PC-9 (cell line): Measurements from ENCODE around the gene FGL2. TPM values are rescaled to one million over a fixed set of nuclear protein-coding genes. Genes with fewer than 3 reads are reported as not detected.

ENCODE experiments used
- BruUV-seq: library from RNA; stranded (reverse); fragments of 400-500 nt; replicated peaks from 2 replicates; lab custom pipeline; 2021; lab: Mats Ljungman, UMichigan
- CTCF ChIA-PET: fragments of 300-600 bp; sonication (Branson Sonifier 250); formaldehyde crosslinking; loops from one replicate; lab custom pipeline; 2022; ENCODE audit warnings: antibody characterized with exemption; lab: Charles Lee
- POLR2A ChIA-PET: fragments of 300-600 bp; sonication (Branson Sonifier 250); formaldehyde crosslinking; loops from one replicate; lab custom pipeline; 2022; ENCODE audit warnings: antibody characterized with exemption; ENCODE audit not compliant: unreplicated experiment; lab: Charles Lee
- DNase-seq, 2 experiments: peaks; one replicate each; pipeline versions ENCODE4 v3.0.0 to v3.0.0-alpha.2; 2015 to 2022; ENCODE audit warnings: mixed read lengths in 1 of 2
- H2AFZ ChIP-seq: fragments of 200-600 bp; sonication (generic); 2 replicates; pipeline ENCODE4 v1.8.1; 2017; ENCODE audit warnings: antibody characterized with exemption
- H3F3A ChIP-seq: fragments of 200-600 bp; sonication (generic); 2 replicates; pipeline ENCODE4 v1.8.1; 2017; ENCODE audit warnings: antibody characterized with exemption, mild to moderate bottlenecking, low read depth; ENCODE audit not compliant: insufficient read depth
- H3K27ac ChIP-seq: fragments of 200-600 bp; sonication (generic); 2 replicates; pipeline ENCODE4 v1.6.1; 2016; ENCODE audit warnings: mixed run types
- H3K27me3 ChIP-seq: fragments of 200-600 bp; sonication (generic); 2 replicates; pipeline ENCODE4 v1.6.1; 2016; ENCODE audit warnings: low read depth, mixed run types; ENCODE audit not compliant: insufficient read depth
- H3K36me3 ChIP-seq: fragments of 200-600 bp; sonication (generic); 2 replicates; pipeline ENCODE4 v1.6.1; 2016; ENCODE audit warnings: low read depth, mixed run types
- H3K4me1 ChIP-seq: fragments of 200-600 bp; sonication (generic); replicated peaks from 2 replicates; pipeline ENCODE4 v1.6.1; 2016; ENCODE audit warnings: mixed run types; ENCODE audit not compliant: insufficient read depth
- H3K4me2 ChIP-seq: fragments of 200-600 bp; sonication (generic); 2 replicates; pipeline ENCODE4 v1.6.1; 2017; ENCODE audit warnings: mixed run types
- H3K4me3 ChIP-seq: fragments of 200-600 bp; sonication (generic); 2 replicates; pipeline ENCODE4 v1.6.1; 2016; ENCODE audit warnings: mixed run types
- H3K79me2 ChIP-seq: fragments of 200-600 bp; sonication (generic); 2 replicates; pipeline ENCODE4 v1.6.1; 2017; ENCODE audit warnings: low read depth, mixed run types
- H3K9me2 ChIP-seq: fragments of 200-600 bp; sonication (generic); 2 replicates; pipeline ENCODE4 v1.8.1; 2017; ENCODE audit warnings: mild to moderate bottlenecking; ENCODE audit not compliant: insufficient read depth
- H3K9me3 ChIP-seq: fragments of 200-600 bp; sonication (generic); 2 replicates; pipeline ENCODE4 v1.8.1; 2016; ENCODE audit warnings: low read depth; ENCODE audit not compliant: insufficient read depth
- H4K20me1 ChIP-seq: fragments of 200-600 bp; sonication (generic); 2 replicates; pipeline ENCODE4 v1.8.1; 2017; ENCODE audit not compliant: insufficient read depth
- EZH2 ChIP-seq: fragments of 200-600 bp; sonication (generic); IDR thresholded peaks from 2 replicates; pipeline ENCODE4 v1.8.0; 2017; ENCODE audit warnings: antibody characterized with exemption, low read depth
- intact Hi-C: fragments of 100-400 bp; cut with micrococcal nuclease; formaldehyde crosslinking; loops from one replicate; pipeline ENCODE4 v1.10.0; 2022; ENCODE audit not compliant: unreplicated experiment
- total RNA-seq: library from RNA; stranded (reverse); gene quantifications from 2 replicates; pipeline ENCODE4 v1.2.3, GENCODE V29; 2021
- TF ChIP-seq, protein P1 (sequence below): fragments of 200-600 bp; sonication (generic); conservative IDR thresholded peaks from 2 replicates; pipeline ENCODE4 v1.6.1; 2017; ENCODE audit warnings: mixed run types, antibody characterized with exemption, mild to moderate bottlenecking, moderate library complexity

Gene FGL2
- total RNA-seq, 1 experiment from 2014 or later: not detected

GRCh38 chr7:77247206-77247850, 47.7 kb upstream of the FGL2 start:
- no peaks in the 10 kb centered on the region for H3K79me2 ChIP-seq
- no peak overlapping the region for H3K27ac ChIP-seq
- no peak overlapping the region for H3K4me2 ChIP-seq
- ChIA-PET CTCF (interaction anchor here (0.6 to 1.4 kb wide), 5 partner anchors 12 to 1096 kb away, joined by 3 to 25 read pairs (median 5); no protein-coding TSS in a partner anchor), POLR2A (no interaction called here)
- no peaks in the 10 kb centered on the region for H4K20me1 ChIP-seq
- no peak overlapping the region for H2AFZ ChIP-seq
- H3K4me3 ChIP-seq: no peak overlapping the region
- no peaks in the 10 kb centered on the region for H3K9me3 ChIP-seq
- no peaks in the 10 kb centered on the region for H3F3A ChIP-seq
- H3K9me2 ChIP-seq: no peaks in the 10 kb centered on the region
- intact Hi-C loops: loop anchor here (2.0 to 10.0 kb wide), 2 partner anchors 85 to 123 kb away; partner anchors contain the start of gene CCDC146
- TF ChIP-seq, protein P1, sequence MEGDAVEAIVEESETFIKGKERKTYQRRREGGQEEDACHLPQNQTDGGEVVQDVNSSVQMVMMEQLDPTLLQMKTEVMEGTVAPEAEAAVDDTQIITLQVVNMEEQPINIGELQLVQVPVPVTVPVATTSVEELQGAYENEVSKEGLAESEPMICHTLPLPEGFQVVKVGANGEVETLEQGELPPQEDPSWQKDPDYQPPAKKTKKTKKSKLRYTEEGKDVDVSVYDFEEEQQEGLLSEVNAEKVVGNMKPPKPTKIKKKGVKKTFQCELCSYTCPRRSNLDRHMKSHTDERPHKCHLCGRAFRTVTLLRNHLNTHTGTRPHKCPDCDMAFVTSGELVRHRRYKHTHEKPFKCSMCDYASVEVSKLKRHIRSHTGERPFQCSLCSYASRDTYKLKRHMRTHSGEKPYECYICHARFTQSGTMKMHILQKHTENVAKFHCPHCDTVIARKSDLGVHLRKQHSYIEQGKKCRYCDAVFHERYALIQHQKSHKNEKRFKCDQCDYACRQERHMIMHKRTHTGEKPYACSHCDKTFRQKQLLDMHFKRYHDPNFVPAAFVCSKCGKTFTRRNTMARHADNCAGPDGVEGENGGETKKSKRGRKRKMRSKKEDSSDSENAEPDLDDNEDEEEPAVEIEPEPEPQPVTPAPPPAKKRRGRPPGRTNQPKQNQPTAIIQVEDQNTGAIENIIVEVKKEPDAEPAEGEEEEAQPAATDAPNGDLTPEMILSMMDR: peak; percentile 94
- no peak for TF ChIP-seq EZH2
- no peaks in the 10 kb centered on the region for H3K4me1 ChIP-seq
- peak; percentile 61 to 70 for DNase-seq
- BruUV-seq: no TSS peak
- H3K27me3 ChIP-seq: no peaks in the 10 kb centered on the region
- H3K36me3 ChIP-seq: no peaks in the 10 kb centered on the region; the same call in 1 of the 2 replicates

GRCh38 chr7:77246026-77246640, 46.5 kb upstream of the FGL2 start:
- H3K9me3 ChIP-seq: no peaks in the 10 kb centered on the region
- no peaks in the 10 kb centered on the region for H4K20me1 ChIP-seq
- no peaks in the 10 kb centered on the region for H3K4me1 ChIP-seq
- no peaks in the 10 kb centered on the region for H3K79me2 ChIP-seq
- no peaks in the 10 kb centered on the region; the same call in 1 of the 2 replicates for H3K36me3 ChIP-seq
- H3K27me3 ChIP-seq: no peaks in the 10 kb centered on the region
- no peak overlapping the region for H2AFZ ChIP-seq
- DNase-seq: no peak
- no peaks in the 10 kb centered on the region for H3F3A ChIP-seq
- H3K27ac ChIP-seq: no peak overlapping the region
- intact Hi-C loops: loop anchor here (2.0 to 10.0 kb wide), 2 partner anchors 87 to 121 kb away; partner anchors contain the start of gene CCDC146
- no peaks in the 10 kb centered on the region for H3K9me2 ChIP-seq
- H3K4me3 ChIP-seq: no peak overlapping the region
- POLR2A ChIA-PET: no interaction called here
- no TSS peak for BruUV-seq
- H3K4me2 ChIP-seq: no peak overlapping the region
- no peak for TF ChIP-seq EZH2
- TF ChIP-seq, protein P1: no peak
- CTCF ChIA-PET: interaction anchor here (0.6 to 1.4 kb wide), 3 partner anchors 11 to 133 kb away, joined by 3 read pairs; no protein-coding TSS in a partner anchor

- H4K20me1 ChIP-seq: no peaks in the 10 kb centered on the region
- H3K4me1 ChIP-seq: no peaks in the 10 kb centered on the region
- no peaks in the 10 kb centered on the region for H3K9me3 ChIP-seq
- CTCF ChIA-PET: no interaction called here
- no TSS peak for BruUV-seq
- no peak for DNase-seq
- no peaks in the 10 kb centered on the region for H3F3A ChIP-seq
- H3K9me2 ChIP-seq: no peaks in the 10 kb centered on the region
- H3K4me3 ChIP-seq: no peak overlapping the region
- H3K27ac ChIP-seq: no peak overlapping the region
- no peaks in the 10 kb centered on the region for H3K79me2 ChIP-seq
- no peak overlapping the region for H2AFZ ChIP-seq
- intact Hi-C loops: loop anchor here (10.0 kb wide), 1 partner anchor 120 kb away; the partner anchor contains the start of gene CCDC146
- no peaks in the 10 kb centered on the region for H3K27me3 ChIP-seq
- POLR2A ChIA-PET: no interaction called here
- no peaks in the 10 kb centered on the region; the same call in 1 of the 2 replicates for H3K36me3 ChIP-seq
- H3K4me2 ChIP-seq: no peak overlapping the region
- TF ChIP-seq, protein P1: no peak
- no peak for TF ChIP-seq EZH2
Observed at GRCh38 chr7:77245015-77245755, 45.6 kb upstream of the FGL2 start.
